NCI-H2081 treated with DMSO at 0.1 percent for 48 hours (cell line): ENCODE data around the gene ADH1C.
"Not testable (repeated sequence)": the region's sequence is repeated elsewhere in the genome, so short reads cannot be mapped to it uniquely, and the experiment has no call there.

Experiments
- DNase-seq: peaks from one replicate; lab custom pipeline; 2025; lab: John Stamatoyannopoulos, UW

Gene ADH1C

GRCh38 chr4:99357948-99358347 is 5.4 kb upstream of the ADH1C start:
- no peak for DNase-seq

DNA sequence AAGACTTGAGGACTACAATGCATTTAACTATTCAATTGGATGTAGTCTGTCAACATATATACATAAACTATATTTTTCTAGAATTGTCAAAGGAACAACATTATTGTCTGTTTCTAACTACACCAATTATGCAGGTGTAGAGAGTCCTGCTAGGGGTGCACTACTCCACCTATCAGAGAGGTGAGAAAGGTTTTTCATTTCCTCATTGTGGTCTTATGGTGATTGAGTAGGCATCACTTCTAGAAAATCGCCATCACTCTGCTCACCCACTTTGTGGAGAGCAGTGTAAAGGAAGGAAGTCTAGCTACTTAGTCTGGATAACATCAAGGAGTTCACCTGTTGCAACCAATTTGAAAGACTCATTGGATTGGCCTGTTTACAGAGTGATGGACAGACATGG is 4.4 kb upstream of the ADH1C start:
- no peak for DNase-seq

GRCh38 chr4:99356149-99356548 is 3.6 kb upstream of the ADH1C start:
- DNase-seq, result not testable (repeated sequence)

DNA sequence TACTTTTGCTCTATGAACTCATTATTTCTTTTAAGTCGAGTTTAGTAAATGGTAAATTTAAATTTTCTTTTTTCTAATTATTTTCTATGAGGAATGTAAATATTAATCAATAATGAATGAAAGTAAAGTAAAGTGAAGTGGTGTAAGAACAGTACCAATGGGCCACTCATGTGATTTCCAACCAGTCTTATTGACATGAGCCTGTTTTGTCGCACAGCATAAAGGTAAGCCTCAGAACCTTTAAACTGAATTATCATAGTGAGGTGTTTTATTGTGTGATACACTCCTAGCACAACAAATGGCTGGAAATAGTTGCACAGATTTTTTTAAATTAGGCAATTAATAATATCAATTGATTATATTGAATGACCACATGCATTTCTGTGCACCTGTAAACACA is 1.1 kb downstream of the ADH1C start:
- no peak for DNase-seq

DNA sequence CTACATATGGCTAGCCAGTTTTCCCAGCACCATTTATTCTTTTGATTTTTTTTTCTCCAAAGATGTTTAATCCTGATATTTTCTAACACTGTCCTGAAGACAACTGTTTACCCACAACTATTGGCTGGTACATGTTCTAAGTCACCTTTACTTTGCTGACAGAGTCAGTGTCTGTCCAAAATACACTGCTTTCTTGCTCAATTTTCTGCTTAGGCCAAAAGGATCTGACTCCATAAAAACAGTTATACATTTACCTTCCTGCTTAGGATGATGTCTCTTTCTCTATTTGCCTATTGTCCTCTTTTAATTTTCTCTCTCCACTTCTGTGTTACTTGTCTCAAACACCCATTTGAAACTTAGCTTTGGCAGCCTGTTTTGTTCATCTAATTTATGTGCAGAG is 3.2 kb downstream of the ADH1C start:
- DNase-seq, result no peak

DNA sequence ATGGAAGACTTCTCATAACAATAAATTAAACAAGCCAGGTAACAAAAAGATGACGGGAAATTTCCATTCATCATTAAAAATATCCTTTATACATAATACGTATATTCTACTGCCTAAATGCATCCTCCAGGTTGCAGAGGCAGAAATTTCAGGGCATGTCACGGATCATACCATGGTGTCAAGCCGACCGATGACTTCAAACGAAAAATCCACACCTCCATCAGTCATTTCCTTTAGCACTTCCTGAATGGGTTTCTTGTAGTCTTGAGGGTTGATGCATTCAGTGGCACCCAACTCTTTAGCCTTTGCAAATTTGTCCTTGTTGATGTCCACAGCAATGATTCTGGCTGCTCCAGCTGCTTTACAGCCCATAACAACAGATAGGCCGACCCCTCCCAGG is 9.9 kb downstream of the ADH1C start:
- DNase-seq, result not testable (repeated sequence)

DNA sequence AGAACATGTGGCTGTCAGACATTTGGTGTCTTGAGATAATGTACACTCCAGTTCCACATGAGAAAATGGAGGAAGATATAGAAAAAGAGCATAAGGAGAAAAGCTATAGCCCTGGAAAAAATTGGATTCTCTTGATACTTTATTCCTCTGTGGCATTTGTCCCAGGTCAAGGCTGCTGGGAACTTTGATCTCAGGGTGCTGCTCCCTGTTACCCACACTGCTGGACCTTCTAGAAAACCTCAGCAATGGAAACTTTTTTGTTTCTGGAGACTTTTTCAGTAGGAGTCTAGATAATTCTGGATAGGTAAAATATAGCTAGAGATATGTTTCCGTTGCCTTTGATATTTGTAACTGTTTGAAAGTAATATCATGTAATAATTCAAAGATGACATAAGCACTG is 11.1 kb downstream of the ADH1C start:
- no peak for DNase-seq

DNA sequence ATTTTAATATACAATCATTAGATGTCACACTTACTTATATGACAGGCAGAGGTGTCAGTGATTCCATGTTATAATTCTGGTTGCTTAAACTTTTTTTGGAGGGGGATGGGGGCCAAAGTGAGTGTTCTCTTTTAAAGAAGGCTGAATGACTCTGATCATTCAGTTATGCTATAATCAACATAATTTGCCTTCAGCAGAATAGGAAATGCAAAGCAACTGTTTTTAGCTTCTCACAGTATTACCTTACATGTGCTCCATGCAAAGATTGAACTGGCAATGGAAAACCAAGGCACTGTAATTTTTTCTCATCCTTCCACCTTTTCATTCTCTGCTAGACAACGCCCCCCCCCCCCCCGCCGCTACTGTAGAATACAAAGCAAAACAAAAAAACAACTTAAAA is 13.4 kb downstream of the ADH1C start:
- DNase-seq, result no peak

GRCh38 chr4:99336553-99336952 is 16.0 kb downstream of the ADH1C start:
- DNase-seq, result no peak

DNA sequence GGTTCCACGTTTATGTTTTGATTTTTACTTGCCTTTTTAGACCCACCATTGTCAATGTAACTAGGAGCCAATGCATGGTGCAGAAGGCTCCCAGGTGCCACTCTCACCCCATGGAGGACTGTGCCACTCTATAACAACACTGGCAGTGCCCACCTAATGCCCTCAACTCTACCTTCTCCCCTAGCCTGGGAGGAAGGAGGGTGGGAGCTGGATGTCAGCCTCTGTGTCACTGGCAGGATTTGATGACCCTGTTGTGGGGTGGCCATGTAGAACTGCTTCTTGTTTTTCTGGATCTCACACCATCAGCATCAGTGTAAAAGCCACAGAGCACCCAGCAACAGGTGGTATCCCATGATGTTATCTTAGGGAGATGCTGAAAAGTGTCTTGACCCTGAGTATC is 17.7 kb downstream of the ADH1C start:
- DNase-seq, result no peak

- DNase-seq, result no peak
These were observed 21.9 kb downstream of the ADH1C start for GRCh38 chr4:99330648-99331047.

DNA sequence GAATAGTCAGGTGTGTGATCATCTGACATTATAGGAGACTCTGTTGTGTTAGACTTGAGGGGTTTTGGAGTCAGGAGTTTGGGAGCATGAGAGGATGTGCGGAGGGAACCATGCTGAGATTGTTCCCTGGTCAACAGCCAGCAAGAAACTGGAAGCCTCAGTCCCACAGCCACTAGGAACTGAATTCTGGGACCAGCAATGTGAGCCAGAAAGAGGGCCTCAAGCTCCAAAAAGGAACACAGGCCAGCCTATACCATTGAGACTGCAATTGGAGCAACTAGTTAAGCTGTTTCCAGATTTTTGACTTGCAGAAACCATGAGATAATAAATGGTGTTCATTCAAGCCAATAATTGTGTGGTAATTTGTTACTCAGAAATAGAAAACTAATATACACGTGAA is 22.7 kb downstream of the ADH1C start:
- DNase-seq, result no peak

- DNase-seq, result no peak
These were observed 27.6 kb downstream of the ADH1C start for GRCh38 chr4:99324979-99325378.

DNA sequence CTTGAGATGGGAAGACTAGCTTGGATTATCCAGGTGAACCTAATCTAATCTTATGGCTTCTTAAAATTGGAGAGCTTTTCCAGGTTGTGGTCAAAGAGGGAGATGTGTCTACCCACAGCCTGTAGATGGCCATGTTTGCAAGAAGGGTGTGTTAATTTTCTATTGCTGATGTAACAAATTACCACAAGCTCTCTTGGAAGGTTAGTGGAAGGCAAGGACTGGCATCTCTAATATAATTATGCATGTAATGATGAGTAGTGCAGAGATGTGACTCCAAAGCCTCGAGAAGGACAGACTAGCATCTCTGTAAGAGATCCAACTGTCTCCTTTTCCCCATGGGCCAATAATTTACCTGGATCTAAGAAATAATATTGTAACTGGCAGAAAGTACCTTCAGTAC is 28.2 kb downstream of the ADH1C start:
- DNase-seq, result no peak

DNA sequence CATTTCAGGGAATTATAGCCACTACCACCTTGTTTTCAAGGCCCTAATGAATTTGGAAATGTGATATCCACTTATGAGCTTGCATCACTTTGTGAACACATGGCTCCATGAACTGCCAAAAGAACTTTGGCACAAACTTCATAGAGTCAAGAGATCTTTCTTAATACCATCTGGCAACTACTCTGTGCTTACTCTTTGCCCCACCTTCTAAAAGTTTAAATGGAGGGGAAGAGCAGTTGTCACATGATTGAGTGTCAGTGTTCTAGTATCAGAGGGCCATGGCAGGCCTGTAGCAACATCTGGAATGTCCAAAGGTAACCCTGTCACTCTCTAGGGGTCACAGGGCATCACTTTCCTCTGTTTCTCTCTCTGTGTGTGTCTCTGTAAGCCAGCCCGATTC is 28.8 kb downstream of the ADH1C start:
- DNase-seq, result no peak

DNA sequence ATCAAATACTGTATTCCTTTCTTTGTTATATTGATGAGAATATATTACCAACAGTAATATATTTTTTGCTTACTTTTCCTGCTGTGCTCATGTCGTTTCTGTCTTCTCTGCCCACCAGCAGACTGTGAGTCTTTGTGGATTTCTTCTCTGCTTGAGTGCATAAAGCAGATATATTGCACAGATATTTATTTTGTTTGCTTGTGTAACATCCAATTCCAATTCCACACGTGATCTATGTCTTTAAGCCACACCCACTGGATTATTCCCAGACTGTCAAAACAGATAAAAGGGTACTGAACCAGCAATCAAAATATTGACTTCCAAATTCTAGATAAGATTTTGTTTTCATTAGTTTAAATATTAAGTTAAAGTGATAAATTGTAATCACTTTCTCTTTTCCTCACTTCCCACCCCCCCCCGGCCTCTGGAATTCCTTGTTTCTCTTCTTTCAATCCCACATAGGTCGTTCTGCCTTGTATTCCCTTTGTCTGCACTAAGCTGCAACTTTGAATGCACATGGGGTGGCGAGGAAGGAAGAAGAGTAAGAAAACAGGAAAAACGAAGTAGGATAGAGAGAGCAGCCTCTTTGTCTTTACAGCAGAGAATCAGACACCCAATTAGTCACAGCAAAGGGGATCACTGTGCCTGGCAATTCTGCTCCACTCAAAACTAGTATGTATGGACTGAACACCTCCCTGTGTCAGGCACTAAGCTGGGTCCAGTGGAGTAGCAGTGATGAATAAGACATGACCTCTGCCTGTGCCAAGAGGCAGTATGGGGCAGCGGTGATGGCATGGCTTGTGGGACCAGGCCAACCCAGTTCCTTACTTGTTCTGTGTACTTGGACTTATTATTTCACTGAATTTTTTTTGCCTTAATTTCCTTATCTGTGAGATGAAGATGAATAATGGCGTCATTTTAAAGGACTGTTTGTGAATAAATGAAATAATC is 31.0 kb downstream of the ADH1C start, which contains the start of gene ADH1B:
Gene ADH1B, minus strand, starts transcription at position 161 of the 951 bp plus-strand sequence. Its CDS starts 70 bp downstream, at position 91.
- no peak for DNase-seq

DNA sequence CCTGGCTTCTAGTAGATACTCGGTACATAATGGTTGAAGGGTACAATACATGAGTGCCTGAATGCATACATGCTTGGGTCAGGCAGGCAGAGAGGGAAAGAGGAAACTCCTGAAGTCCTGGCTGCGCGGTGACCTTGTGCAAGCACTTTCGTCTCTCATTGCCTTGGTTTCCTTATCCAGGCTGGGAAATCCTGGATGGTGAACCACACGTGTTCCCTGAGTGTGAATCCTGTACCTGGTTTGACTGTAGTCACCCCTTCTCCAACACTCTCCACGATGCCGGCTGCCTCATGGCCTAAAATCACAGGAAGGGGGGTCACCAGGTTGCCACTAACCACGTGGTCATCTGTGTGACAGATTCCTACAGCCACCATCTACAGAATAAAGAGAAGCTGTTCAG is 34.7 kb downstream of the ADH1C start:
- DNase-seq, result not testable (repeated sequence)

- no peak for DNase-seq
These were observed 35.2 kb downstream of the ADH1C start for GRCh38 chr4:99317354-99317753.

- DNase-seq, result no peak
These were observed 36.7 kb downstream of the ADH1C start for GRCh38 chr4:99315839-99316238.

- DNase-seq, result no peak
These were observed 38.3 kb downstream of the ADH1C start for GRCh38 chr4:99314211-99314610.

- DNase-seq, result no peak
These were observed 42.2 kb downstream of the ADH1C start for GRCh38 chr4:99310389-99310788.

DNA sequence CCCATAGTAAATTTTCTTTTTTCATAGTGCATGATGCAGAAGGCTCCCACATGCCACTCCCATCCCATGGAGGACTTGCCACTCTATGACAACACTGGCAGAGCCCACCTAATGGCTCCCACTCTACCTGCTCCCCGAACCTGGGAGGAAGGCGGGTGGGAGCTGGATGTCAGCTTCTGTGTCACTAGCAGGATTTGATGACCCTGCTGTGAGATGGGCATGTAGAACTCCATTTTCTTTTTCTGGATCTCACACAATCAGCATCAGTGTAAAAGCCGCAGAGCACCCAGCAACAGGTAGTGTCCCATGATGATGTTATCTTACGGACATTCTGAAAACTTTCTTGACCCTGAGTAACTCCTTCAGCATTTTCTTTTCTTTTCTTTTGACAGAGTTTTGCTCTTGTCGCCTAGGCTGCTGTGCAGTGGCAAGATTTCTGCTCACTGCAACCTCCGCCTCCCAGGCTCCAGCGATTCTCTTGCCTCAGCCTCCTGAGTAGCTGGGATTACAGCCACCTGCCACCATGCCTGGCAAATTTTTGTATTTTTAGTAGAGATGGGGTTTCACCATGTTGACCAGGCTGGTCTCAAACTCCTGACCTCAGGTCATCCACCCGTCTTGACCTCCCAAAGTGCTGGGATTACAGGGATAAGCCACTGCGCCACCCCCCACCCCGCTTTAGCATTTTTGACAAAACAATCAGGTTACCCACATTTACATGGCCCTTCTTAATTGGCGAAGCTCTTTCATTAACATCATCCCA is 46.7 kb downstream of the ADH1C start:
- DNase-seq, result no peak
